PC-9 (cell line): Measurements from ENCODE around the gene PLEKHG4B. TPM values are rescaled to one million over a fixed set of nuclear protein-coding genes. Genes with fewer than 3 reads are reported as not detected.

ENCODE experiments used
- BruUV-seq: library from RNA; stranded (reverse); fragments of 400-500 nt; replicated peaks from 2 replicates; lab custom pipeline; 2021; lab: Mats Ljungman, UMichigan
- CTCF ChIA-PET: fragments of 300-600 bp; sonication (Branson Sonifier 250); formaldehyde crosslinking; loops from one replicate; lab custom pipeline; 2022; ENCODE audit warnings: antibody characterized with exemption; lab: Charles Lee
- POLR2A ChIA-PET: fragments of 300-600 bp; sonication (Branson Sonifier 250); formaldehyde crosslinking; loops from one replicate; lab custom pipeline; 2022; ENCODE audit warnings: antibody characterized with exemption; ENCODE audit not compliant: unreplicated experiment; lab: Charles Lee
- DNase-seq, 2 experiments: peaks; one replicate each; pipeline versions ENCODE4 v3.0.0 to v3.0.0-alpha.2; 2015 to 2022; ENCODE audit warnings: mixed read lengths in 1 of 2
- H2AFZ ChIP-seq: fragments of 200-600 bp; sonication (generic); 2 replicates; pipeline ENCODE4 v1.8.1; 2017; ENCODE audit warnings: antibody characterized with exemption
- H3F3A ChIP-seq: fragments of 200-600 bp; sonication (generic); 2 replicates; pipeline ENCODE4 v1.8.1; 2017; ENCODE audit warnings: antibody characterized with exemption, mild to moderate bottlenecking, low read depth; ENCODE audit not compliant: insufficient read depth
- H3K27ac ChIP-seq: fragments of 200-600 bp; sonication (generic); 2 replicates; pipeline ENCODE4 v1.6.1; 2016; ENCODE audit warnings: mixed run types
- H3K27me3 ChIP-seq: fragments of 200-600 bp; sonication (generic); 2 replicates; pipeline ENCODE4 v1.6.1; 2016; ENCODE audit warnings: low read depth, mixed run types; ENCODE audit not compliant: insufficient read depth
- H3K36me3 ChIP-seq: fragments of 200-600 bp; sonication (generic); 2 replicates; pipeline ENCODE4 v1.6.1; 2016; ENCODE audit warnings: low read depth, mixed run types
- H3K4me1 ChIP-seq: fragments of 200-600 bp; sonication (generic); replicated peaks from 2 replicates; pipeline ENCODE4 v1.6.1; 2016; ENCODE audit warnings: mixed run types; ENCODE audit not compliant: insufficient read depth
- H3K4me2 ChIP-seq: fragments of 200-600 bp; sonication (generic); 2 replicates; pipeline ENCODE4 v1.6.1; 2017; ENCODE audit warnings: mixed run types
- H3K4me3 ChIP-seq: fragments of 200-600 bp; sonication (generic); 2 replicates; pipeline ENCODE4 v1.6.1; 2016; ENCODE audit warnings: mixed run types
- H3K79me2 ChIP-seq: fragments of 200-600 bp; sonication (generic); 2 replicates; pipeline ENCODE4 v1.6.1; 2017; ENCODE audit warnings: low read depth, mixed run types
- H3K9me2 ChIP-seq: fragments of 200-600 bp; sonication (generic); 2 replicates; pipeline ENCODE4 v1.8.1; 2017; ENCODE audit warnings: mild to moderate bottlenecking; ENCODE audit not compliant: insufficient read depth
- H3K9me3 ChIP-seq: fragments of 200-600 bp; sonication (generic); 2 replicates; pipeline ENCODE4 v1.8.1; 2016; ENCODE audit warnings: low read depth; ENCODE audit not compliant: insufficient read depth
- H4K20me1 ChIP-seq: fragments of 200-600 bp; sonication (generic); 2 replicates; pipeline ENCODE4 v1.8.1; 2017; ENCODE audit not compliant: insufficient read depth
- EZH2 ChIP-seq: fragments of 200-600 bp; sonication (generic); IDR thresholded peaks from 2 replicates; pipeline ENCODE4 v1.8.0; 2017; ENCODE audit warnings: antibody characterized with exemption, low read depth
- intact Hi-C: fragments of 100-400 bp; cut with micrococcal nuclease; formaldehyde crosslinking; loops from one replicate; pipeline ENCODE4 v1.10.0; 2022; ENCODE audit not compliant: unreplicated experiment
- total RNA-seq: library from RNA; stranded (reverse); gene quantifications from 2 replicates; pipeline ENCODE4 v1.2.3, GENCODE V29; 2021
- TF ChIP-seq, protein P1 (sequence below): fragments of 200-600 bp; sonication (generic); conservative IDR thresholded peaks from 2 replicates; pipeline ENCODE4 v1.6.1; 2017; ENCODE audit warnings: mixed run types, antibody characterized with exemption, mild to moderate bottlenecking, moderate library complexity

PLEKHG4B gene
- total RNA-seq, 1 experiment from 2014 or later = not detected

DNA sequence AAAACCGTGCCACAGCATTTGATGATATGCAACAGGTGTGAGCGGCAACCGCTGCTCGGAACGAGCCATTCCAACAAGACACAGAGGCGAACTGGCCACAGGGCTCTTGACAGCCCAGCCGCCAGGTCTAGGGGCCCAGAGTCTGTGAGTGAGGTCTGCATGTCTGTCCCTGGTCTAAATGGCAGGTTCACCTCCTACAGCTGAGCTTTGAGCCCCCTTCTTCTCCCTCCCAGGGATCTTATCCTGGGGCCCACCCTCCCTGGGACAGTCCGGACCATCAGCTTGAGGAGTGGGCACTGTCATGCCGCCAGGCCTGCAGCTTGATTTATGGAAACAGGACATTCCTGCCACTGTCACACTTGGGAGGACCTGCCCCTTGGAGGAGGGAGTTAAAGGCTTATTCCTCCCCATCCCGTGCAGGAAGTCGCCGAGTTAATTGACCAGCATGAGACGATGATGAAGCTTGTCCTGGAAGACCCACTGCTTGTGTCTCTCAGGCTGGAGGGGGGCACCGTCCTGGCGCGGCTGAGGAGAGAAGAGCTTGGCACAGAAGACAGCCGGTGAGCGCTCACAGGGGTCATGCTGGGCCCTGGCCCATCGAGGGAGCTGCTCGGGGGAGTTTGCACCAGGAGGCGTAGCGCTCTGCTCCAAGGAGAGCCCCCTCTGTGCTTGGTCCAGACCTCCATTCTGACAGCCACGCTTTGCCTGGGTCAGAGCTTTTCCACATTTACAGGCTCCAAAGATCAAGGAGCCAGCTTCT is 63.9 kb downstream of the PLEKHG4B start:
- H3K9me2 ChIP-seq = no peaks in the 10 kb centered on the region
- H3K27ac ChIP-seq = no peak overlapping the region

DNA sequence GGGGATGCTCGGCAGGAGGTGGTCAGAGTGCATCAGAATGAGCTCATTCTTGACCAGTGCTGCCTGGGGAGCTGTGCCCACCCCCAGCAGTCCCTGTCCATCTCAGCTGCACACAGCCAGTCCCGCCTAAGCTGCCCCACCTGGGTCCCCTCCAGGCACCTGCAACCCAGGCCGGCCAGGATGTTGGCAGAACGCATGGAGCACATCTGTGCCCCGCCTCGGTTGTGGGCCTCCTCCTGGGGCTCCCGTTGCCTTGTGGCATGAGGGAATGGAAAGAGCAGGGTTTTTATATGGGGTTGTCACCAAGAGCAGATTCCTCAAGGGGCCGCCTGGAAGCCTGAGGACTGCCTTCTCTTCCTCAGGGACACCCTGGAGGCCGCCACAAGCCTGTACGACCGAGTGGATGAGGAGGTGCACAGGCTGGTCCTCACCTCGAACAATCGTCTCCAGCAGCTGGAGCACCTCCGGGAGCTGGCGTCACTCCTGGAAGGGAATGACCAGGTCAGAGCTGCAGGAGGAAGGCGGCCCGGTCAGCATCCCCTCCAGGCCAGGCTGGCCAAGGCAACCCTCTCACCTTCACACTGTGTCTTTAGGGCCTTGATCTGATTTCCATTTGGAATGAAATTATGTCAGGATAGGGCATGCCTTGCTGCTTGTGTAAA is 64.6 kb downstream of the PLEKHG4B start:
- ChIA-PET CTCF (no interaction called here), POLR2A (no interaction called here)
- Histone ChIP-seq H2AFZ (no peak overlapping the region), H3K9me2 (no peaks in the 10 kb centered on the region), H3K36me3 (no peaks in the 10 kb centered on the region), H3K9me3 (no peaks in the 10 kb centered on the region), H3K4me1 (no peaks in the 10 kb centered on the region), H3K79me2 (no peaks in the 10 kb centered on the region), H3K27me3 (peaks cover 98% of the 10 kb centered on the region), H3K27ac (no peak overlapping the region), H3F3A (no peaks in the 10 kb centered on the region), H4K20me1 (no peaks in the 10 kb centered on the region), H3K4me2 (no peak overlapping the region), H3K4me3 (no peak overlapping the region)
- DNase-seq = no peak
- TF ChIP-seq, protein P1, sequence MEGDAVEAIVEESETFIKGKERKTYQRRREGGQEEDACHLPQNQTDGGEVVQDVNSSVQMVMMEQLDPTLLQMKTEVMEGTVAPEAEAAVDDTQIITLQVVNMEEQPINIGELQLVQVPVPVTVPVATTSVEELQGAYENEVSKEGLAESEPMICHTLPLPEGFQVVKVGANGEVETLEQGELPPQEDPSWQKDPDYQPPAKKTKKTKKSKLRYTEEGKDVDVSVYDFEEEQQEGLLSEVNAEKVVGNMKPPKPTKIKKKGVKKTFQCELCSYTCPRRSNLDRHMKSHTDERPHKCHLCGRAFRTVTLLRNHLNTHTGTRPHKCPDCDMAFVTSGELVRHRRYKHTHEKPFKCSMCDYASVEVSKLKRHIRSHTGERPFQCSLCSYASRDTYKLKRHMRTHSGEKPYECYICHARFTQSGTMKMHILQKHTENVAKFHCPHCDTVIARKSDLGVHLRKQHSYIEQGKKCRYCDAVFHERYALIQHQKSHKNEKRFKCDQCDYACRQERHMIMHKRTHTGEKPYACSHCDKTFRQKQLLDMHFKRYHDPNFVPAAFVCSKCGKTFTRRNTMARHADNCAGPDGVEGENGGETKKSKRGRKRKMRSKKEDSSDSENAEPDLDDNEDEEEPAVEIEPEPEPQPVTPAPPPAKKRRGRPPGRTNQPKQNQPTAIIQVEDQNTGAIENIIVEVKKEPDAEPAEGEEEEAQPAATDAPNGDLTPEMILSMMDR = no peak
- TF ChIP-seq EZH2 = no peak
- intact Hi-C loops = no loop called here
- no TSS peak for BruUV-seq

More for the DNA sequence above, 63.9 kb downstream of the PLEKHG4B start:
- no peaks in the 10 kb centered on the region for H3F3A ChIP-seq
- no peak overlapping the region for H3K4me3 ChIP-seq
- intact Hi-C loops = no loop called here
- H2AFZ ChIP-seq = no peak overlapping the region
- ChIA-PET CTCF (no interaction called here), POLR2A (no interaction called here)
- H3K79me2 ChIP-seq = no peaks in the 10 kb centered on the region
- no peak for DNase-seq
- H3K27me3 ChIP-seq = peaks cover 98% of the 10 kb centered on the region
- H3K9me3 ChIP-seq = no peaks in the 10 kb centered on the region
- BruUV-seq = no TSS peak
- H3K4me1 ChIP-seq = no peaks in the 10 kb centered on the region
- TF ChIP-seq, protein P1 = no peak
- TF ChIP-seq EZH2 = no peak
- no peak overlapping the region for H3K4me2 ChIP-seq
- no peaks in the 10 kb centered on the region for H3K36me3 ChIP-seq
- no peaks in the 10 kb centered on the region for H4K20me1 ChIP-seq

DNA sequence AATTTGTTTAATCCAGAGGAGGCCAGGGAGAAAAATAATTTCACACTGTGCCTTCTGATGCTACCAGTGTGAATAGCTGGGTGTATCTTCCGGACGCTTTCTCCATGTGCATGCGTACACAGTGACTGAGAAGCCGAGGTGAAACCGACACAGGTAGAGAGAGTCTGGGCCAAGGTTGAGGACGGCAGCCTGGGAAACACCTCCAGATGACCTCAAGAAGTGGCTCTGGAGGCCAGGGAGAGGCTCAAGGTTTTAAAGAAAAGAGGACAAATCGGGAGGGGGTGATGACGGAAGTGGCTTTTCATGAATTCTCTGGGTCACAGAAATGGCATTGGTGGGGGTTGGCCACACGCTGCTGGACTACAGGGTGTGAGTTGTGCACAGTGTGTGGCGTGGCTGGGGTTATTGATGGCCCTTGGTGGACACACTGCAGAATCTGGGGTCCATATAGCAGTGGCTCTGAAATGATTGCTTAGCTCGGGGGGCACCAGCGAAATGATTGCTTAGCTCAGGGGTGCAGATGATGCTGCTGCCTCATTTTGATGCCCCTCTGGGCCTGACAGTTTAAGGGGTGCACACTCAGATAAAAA is 65.3 kb downstream of the PLEKHG4B start:
- Histone ChIP-seq H3K4me1 (no peaks in the 10 kb centered on the region), H4K20me1 (no peaks in the 10 kb centered on the region; the same call in 1 of the 2 replicates), H3K27ac (no peak overlapping the region), H3F3A (no peaks in the 10 kb centered on the region), H3K4me3 (no peak overlapping the region), H3K36me3 (no peaks in the 10 kb centered on the region), H3K4me2 (no peak overlapping the region), H3K9me2 (no peaks in the 10 kb centered on the region), H3K27me3 (peaks cover 98% of the 10 kb centered on the region), H3K79me2 (no peaks in the 10 kb centered on the region), H3K9me3 (no peaks in the 10 kb centered on the region), H2AFZ (no peak overlapping the region)
- BruUV-seq = no TSS peak
- ChIA-PET POLR2A (no interaction called here), CTCF (no interaction called here)
- TF ChIP-seq EZH2 = no peak
- TF ChIP-seq, protein P1 = no peak
- no peak for DNase-seq
- intact Hi-C loops = no loop called here
